ENCODE measurements around the gene PROM1.

GRCh38 chr4:16131293-16131692 lies 47.5 kb upstream of the PROM1 start:
- TF ChIP-seq NFYB (CRISPR knock-in tag; conservative IDR thresholded peaks at IDR 0.05; ENCODE audit: low read depth) (no peak), NR2C2 (CRISPR knock-in tag; IDR thresholded peaks at IDR 0.05) (no peak), CREM (CRISPR knock-in tag; IDR thresholded peaks at IDR 0.05) (no peak)
